ENCODE measurements around the gene CLDN12.

Gene CLDN12

DNA sequence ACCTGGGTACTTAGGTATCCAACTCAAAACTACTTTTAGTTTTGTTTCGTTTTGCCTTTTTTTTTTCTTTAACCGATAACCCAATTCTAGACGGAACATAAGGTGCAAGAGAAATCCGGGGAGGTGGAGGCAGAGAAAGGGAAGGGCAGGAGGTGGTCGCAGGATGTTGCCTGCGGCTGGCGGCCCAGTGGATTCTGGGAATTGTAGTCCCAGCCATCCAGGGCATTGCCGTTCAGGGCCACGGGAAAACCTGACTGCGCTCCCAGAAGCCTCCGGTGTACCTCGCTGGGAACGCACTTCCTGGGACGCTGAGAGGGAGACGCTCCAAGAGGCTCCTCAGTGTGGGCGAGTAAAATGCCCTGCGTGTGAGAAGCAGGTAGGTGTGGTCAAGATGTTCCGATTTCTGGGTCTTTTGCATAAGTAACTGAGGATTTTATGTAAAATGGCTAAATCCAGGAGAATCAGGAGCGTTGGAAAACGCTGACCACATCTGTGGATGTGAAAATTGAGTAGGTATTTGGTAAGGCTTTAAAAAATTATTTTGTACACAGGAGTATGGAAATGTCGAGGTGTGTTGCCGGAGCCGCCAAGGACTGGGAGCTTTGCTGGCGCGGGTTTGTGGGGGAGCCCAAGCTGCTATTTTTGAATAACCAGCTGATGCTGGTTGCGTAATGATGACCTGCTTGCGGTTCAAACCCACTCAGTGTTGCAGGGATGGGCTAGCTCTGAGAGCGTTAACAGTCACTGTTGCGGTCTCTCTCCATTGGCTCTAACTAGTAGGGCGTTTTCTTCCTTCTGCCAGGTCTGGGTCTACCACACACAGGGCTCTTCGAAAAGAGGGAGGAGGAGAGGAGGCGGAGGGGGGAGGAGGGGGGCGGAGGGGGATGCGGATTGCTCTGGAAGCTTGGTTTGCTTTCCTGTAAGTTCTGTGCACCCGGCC, at the start of gene CLDN12:
CLDN12 (plus strand) TSS at position 288 of the 940 bp plus-strand sequence. CDS start 9,216 bp downstream, outside the sequence.
- DNase-seq (ENCODE audit: low read depth) = peak; percentile 37

DNA sequence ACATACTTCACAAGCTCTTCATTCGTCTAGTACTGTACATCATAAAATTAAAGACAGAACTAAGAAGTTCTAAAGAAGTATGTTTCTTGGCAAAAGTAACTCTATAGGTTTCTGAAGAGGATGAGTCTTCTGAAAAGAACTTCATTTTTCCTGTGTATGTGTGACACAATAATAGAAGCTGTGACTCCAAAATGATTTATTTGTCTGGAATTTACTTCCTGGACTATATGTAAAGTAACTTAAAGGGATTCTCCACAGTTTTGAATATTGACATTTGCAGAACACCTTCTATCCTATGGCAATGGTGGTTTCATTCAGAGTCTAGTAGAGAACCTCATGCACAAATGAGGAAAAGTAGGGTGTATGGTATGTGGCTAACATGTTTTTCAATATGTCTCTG, 19.8 kb upstream of the CLDN12 start:
- DNase-seq (ENCODE audit: low read depth) = no peak

DNA sequence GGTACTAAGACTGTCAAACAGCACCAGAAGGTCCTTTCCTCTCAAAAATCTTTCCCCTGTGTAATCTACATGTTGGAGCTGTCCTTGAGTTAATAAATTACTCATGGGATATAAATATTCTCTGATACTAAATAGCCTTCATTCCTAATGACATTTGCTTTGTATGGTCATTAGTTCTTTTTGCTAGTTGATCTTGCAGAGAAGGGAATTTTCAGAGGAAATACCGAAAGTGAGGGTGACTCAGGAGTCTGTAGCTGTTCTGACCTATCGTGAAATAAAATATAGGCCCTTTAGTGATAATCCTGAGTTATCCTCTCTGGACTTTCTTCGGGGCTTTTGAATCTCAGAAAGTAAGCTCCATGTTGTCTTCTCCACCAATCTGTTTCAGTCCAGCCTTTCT, 19.4 kb upstream of the CLDN12 start:
- DNase-seq (ENCODE audit: low read depth) = no peak

DNA sequence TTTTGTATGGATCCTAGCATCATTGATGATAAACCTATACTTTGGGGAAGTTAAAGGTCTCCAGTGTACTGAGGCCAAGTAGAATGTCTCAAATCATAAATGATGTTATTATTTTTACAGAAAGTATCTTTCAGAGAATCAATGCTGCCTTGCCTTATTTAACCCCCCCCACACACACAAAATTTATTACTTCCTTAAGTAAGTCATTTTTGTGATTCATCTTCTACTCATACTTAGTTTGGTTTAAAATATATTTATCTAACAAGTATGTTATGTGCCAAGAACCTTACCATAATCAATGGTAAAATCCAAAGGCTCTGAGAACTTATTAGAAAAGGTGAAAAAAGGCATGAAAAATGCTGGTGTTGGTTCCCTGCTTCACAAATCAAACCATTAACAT, 18.8 kb upstream of the CLDN12 start:
- DNase-seq (ENCODE audit: low read depth) = no peak

DNA sequence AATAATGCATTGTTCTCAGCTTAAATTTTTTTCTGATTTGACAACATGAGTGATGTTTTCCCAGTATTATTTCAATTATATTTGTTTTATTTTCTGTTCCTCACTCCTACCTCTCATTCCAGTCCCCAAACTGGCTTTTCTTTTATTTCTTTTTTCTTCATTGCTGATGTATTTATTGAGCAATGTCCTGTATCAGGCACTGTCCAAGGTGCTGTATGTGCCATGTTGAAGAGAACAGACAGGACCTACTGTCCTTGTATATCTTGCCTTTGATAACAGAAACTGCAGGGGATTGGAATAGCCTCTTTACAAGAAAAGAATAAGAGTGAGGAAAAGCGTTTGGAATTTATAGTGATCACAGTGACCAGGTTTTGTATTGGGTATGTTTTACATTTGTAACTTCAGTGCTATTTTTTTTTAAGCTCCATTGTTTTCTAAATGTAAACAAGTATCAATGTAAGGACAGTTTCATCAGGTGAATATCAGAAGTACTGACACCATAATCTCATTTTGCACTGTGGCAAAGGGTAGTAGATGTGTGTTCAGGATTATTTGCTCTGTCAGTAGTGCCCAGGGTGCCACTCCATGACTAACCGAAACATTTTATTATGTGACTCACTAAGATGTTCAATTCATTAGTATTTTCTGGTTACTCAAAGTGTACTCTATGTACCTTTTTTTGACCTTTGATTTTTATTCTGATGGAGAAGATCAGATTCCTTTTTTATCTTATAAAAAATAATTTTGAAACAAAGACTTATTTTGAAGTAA, 15.6 kb upstream of the CLDN12 start:
- no peak for DNase-seq (ENCODE audit: low read depth)

DNA sequence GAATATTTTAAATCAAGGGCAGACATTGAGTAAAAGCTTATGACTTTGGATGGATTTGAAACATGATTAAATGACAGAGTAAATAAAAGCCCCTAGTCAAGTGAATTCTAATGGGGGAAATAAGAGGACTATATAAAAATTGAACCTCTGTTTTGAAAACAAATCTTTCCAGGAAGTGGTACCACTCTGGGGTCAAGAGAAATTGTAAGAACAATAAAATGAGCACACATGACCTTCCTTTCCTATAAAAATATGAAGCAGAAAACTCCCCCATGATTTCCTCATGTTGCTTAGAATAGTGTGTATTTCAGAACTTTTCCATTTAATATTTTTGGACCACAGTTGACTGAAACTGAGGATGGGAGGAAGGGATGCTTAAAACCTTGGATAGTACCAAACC, 12.3 kb upstream of the CLDN12 start:
- no peak for DNase-seq (ENCODE audit: low read depth)

DNA sequence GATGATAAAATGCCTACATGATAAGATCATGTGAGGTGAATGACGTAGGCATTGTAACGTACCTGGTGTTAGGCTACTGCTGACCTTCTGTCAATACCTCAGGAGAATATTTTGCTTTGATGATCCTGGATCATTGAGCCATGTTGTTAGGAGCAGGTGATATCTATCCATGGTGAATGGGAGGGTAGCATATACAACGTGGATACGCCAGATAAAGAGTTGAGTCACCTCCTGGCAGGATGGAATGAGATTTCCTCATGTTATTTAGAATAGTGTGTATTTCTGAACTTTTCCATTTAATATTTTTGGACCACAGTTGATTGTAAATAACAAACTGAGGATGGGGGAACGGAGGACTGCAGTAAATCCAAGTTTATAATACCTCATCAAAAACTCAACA, 11.8 kb upstream of the CLDN12 start:
- DNase-seq (ENCODE audit: low read depth) = no peak

DNA sequence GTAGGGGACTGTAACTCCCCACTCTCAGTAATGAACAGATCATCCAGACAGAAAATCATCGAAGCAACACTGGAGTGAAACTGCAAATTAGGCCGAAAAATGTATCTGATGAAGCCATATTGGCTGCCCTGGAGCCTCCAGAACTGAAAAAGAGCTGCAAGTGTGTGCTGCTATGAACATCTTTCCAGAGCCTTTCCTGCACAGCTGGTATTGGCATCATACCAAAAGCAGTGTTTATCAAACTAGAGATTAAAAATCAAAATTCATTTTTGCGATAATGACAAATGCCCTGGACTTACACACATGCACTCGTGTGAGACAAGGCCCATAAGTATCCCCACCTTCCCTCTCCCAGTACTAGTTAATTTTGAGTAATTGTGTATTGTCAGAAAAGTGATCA, 6.8 kb upstream of the CLDN12 start:
- no peak for DNase-seq (ENCODE audit: low read depth)

DNA sequence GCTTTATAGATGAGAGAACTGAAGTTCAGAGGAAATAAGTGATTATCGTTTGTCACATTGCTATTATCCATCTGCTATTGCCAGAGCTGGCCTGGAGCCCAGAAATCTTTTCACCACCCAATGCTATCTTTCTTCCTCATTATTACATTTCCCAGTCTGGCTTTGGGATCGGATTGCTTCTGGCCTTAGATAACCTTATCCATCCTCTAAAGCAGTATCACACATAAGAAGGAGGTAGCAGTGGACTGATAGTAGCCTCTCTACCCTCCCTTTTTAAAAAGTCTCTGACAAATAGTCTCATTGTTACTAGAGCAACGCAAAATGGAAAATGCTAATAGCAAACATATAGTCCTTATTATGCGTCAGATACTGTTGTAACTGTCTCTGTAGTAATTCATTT, 1.3 kb upstream of the CLDN12 start:
- DNase-seq (ENCODE audit: low read depth) = no peak

DNA sequence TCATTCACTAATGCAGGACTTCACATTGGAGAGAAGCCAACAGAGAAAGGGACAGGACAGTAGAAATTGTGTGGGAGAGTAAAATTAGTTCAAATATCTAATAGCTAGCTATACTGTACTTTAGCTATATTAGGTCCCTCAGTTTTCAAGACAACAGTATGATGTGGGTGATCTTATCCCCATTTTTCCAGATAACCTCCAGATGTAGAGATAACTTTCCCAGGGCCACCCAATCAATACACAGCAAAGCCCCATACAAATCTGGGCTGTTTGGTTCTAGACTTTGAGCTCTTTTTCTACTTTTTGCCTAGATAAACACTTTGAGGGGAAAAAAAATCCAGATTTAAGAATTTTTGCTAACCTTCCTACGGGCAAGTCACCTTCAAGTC, 482 bp upstream of the CLDN12 start:
- DNase-seq (ENCODE audit: low read depth) = no peak

DNA sequence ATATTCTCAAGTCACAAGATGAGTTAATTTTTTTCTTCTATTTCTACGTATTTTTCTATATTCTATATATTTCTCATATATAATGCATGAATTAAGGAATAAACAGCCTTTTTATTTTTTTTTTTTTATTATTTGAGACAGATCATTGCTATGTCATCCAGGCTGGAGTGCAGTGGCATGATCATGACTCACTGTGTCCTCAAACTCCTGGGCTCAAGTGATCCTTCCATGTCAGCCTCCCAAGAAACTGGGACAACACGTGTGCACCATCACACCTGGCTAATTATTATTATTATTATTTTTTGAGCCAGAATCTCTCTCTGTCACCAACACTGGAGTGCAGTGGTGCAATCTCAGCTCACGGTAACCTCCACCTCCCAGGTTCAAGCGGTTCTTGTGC, 1.5 kb downstream of the CLDN12 start:
- DNase-seq (ENCODE audit: low read depth) = no peak

DNA sequence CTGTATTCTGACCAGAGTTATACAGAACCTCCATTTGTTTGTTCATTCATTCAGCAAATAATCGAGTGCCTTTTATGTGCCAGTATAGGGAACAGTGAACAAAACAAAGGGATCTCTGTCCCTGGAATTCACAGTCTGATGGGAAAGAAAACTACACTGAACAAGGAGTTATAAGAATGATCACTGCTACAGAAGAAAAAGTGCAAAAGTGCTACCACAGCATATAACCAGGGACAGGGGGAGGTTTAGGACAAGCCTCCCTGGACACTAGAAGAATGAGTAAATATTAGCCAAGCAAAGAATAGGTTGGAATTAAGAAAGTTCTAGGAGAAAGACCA, 4.2 kb downstream of the CLDN12 start:
- no peak for DNase-seq (ENCODE audit: low read depth)

DNA sequence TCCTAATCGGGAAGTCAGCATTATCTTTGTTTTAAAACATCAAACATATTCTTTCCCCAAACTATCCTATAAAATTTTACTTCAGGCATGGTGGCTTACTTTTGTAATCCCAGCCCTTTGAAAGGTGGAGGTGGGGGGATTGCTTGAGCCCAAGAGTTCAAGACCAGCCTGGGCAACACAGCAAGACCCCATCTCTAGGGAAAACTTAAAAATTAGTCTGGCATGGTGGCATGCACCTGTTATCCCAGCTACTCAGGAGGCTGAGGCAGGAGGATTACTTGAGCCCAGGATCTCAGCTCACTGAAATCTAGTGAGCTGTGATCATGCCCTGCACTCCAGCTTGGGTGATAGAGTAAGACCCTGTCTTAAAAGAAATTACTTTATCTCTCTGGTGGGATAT, 4.9 kb downstream of the CLDN12 start:
- no peak for DNase-seq (ENCODE audit: low read depth)

DNA sequence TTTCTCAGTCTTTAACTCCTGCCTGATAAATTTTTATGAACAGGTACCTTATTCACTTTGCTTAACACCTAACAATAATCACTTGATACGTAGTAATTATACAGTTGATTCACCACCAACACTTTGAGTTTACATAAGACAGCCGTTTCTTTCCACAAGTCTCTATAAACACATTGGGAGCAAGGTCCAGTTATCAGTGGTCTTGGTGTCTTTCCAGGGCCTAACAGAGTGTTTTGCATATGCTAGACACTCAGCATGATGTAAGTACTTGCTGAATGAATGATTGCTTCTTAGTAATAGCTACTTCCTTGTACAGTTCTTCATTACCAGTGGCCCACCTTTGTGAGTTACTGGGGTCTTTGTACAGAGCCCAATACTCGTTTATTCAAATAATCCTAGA, 6.4 kb downstream of the CLDN12 start:
- DNase-seq (ENCODE audit: low read depth) = no peak

DNA sequence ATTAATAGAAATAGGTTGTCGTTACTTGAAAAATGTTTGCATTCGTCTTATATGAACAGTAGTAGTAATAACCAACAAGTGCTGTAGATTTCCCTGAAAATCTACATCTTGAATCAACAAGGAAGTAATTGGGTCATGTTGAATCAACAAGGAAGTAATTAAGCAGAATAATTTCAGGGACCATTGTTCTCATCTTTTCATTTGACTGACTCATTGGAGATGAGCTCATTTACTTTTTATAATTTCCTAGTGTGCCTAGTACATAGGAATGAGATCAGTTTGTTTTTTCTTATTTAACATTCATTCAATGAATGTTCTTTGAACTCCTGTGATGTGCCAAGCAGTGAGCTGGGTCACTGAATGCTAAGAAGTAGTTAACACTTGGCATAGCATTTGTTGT, 8.2 kb downstream of the CLDN12 start:
- no peak for DNase-seq (ENCODE audit: low read depth)

DNA sequence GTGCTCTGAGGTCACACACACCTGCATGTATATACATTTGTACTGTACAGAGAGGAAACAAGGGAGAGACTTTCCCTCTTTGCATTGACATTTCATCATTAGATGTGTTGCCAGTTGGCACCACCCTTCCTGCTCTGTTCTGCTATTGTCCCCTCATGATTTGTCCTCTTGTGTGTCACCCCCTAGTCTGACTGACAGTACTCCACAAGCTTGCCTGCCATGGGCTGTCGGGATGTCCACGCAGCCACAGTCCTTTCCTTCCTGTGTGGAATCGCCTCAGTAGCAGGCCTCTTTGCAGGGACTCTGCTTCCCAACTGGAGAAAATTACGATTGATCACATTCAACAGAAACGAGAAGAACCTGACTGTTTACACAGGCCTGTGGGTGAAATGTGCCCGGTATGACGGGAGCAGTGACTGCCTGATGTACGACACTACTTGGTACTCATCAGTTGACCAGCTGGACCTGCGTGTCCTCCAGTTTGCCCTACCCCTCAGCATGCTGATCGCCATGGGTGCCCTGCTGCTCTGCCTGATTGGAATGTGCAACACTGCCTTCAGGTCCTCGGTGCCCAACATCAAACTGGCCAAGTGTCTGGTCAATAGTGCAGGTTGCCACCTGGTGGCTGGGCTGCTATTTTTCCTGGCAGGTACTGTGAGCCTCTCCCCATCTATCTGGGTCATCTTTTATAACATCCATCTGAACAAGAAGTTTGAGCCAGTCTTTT, 9.4 kb downstream of the CLDN12 start:
- DNase-seq (ENCODE audit: low read depth) = no peak

DNA sequence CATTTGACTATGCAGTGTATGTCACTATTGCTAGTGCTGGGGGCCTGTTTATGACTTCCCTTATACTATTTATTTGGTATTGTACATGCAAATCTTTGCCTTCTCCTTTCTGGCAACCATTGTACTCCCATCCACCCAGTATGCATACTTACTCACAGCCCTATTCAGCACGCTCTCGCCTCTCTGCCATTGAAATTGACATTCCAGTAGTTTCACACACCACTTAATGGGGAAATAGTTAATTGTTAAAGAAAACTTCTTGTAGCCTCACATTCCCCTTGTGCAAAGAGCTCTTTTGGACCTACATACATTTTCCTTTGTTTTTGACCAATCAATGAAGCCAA, 9.9 kb downstream of the CLDN12 start:
- no peak for DNase-seq (ENCODE audit: low read depth)

DNA sequence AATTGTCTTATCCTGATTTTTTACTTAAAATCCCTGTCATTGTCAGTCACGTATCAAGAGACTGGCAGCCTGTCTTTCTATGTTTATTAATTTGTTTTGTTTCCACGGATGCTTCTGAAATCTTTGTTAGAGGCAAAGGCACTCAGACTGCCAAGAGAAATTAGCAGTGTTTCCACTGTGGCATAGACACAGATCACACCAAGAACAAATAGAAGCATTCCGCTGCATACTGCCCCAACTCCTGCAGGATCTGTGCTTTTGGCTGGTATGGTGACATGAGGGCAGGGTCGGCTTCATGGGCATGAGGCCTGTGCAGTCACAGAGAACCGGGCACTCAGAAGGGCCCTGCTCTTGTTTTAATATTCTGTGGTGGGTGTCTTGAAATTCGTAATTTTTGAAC, 18.4 kb downstream of the CLDN12 start:
- DNase-seq (ENCODE audit: low read depth) = no peak

DNA sequence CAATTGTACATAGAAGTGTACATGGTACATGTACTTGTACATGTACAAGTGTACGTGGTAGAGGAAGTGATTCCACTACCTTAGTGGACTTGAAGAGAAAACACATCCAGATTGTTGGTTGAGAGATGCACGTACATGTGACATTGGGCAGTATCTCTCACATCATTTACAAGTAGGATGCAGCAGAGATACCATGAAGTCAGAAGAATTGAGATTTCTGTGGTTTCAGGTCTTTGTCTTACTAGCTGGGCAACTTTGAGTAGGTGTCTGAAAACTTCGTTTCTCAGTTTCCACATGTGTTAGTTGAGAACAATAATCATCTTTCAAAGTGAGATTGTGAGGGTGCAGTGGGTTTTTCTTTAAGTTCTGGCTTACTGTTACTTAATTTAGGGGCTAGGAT, 21.5 kb downstream of the CLDN12 start:
- DNase-seq (ENCODE audit: low read depth) = no peak

DNA sequence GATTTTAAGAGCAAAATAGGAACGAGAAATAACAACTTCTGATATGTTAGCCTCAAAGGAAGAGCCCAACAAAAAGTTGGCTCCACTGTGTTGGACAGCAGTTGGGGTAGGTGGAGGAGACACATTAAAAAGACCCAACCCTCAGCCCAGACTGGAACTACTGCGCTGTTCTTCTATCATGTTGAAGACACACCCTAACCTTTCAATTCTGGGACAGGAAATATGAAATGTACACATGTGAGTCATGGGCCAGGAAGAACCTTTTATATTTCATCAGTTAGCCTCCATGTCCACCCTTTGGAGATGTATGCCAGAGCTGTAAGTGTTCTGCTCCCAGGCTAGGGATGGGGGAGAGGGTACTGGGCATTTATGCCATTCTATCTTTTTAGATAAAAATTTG, 22.1 kb downstream of the CLDN12 start:
- no peak for DNase-seq (ENCODE audit: low read depth)

DNA sequence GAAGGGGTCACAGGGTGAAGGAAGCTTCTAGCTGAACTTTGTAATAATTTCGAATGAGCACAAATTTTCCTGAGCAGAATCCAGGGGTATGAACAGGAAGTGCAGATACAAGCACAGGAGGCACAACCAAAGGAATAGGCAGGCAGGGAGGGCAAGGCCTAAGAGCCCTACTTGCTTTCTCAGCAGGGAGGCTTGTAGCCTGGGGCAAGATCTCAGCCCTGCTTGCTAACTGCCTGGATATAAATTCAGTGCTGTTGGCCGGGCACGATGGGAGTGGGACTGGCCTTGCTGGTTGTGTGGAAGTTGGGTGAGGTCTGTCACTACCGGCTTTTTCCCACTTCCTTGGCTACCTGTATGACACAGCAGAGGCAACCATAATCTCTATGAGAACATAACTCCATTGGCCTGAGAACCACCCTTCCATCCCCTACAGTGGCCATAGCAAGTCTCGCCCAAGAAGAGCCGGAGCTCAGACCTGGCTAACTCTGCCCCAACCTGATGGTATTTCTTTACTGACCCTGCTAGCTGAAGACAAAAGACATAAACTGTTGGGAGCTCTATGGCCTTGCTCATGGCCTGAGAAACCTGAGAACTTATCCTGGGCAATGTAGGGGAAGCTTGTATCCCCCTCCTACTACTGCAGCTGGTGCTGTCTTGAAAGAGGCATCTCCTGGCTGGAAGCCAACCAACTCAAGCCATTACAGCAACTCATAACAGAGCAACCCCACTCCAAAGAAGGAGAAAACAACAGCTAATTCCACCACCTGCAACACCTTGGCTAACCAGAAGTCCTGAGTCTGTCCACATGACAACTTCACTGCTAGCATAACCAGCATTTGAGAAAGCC, 27.6 kb downstream of the CLDN12 start:
- no peak for DNase-seq (ENCODE audit: low read depth)

DNA sequence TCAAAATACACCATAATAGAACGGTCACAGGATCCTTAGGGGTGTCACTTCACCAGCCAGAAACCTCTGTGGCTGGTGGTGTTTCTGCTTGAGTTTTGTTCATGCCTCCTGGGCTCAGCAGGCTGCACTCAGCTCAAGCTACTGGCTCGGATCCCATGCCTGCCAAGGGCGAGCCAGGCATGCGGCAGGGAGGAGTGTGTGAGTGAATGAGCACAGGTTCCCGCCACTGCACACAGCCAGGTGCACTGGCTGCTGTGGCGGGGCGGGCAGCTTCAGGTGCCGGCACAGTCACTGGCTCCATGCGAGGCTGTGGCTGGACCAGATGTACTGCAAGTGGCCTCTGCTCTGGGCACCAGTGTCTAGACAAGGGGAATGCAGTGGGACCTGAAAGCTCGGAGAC, 29.5 kb downstream of the CLDN12 start:
- DNase-seq (ENCODE audit: low read depth) = no peak
